ENCODE measurements around the gene SPDYA.

The SPDYA gene

DNA sequence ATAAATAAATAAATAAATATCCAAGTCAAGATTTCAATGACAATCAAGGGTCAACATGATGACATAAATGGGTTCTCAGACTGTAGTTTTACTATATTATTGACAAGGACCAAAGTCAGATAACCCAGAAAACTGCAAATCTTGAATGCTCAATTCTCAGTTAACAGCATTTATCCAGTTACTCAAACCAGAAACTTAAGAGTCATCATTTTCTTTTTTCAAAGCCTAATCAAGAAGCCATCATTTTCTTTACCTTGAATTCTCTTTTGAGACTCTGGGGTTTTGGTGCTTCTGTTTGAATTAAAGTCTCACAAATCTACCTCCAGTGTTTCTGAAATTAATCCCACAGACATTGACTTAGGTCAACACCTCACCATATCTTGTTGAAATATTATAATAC lies 45.3 kb downstream of the SPDYA start:
- TF ChIP-seq, protein P1, sequence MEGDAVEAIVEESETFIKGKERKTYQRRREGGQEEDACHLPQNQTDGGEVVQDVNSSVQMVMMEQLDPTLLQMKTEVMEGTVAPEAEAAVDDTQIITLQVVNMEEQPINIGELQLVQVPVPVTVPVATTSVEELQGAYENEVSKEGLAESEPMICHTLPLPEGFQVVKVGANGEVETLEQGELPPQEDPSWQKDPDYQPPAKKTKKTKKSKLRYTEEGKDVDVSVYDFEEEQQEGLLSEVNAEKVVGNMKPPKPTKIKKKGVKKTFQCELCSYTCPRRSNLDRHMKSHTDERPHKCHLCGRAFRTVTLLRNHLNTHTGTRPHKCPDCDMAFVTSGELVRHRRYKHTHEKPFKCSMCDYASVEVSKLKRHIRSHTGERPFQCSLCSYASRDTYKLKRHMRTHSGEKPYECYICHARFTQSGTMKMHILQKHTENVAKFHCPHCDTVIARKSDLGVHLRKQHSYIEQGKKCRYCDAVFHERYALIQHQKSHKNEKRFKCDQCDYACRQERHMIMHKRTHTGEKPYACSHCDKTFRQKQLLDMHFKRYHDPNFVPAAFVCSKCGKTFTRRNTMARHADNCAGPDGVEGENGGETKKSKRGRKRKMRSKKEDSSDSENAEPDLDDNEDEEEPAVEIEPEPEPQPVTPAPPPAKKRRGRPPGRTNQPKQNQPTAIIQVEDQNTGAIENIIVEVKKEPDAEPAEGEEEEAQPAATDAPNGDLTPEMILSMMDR (conservative IDR thresholded peaks at IDR 0.05), result no peak
- TF ChIP-seq ZFX (IDR thresholded peaks at IDR 0.05), result no peak
- H3K27ac ChIP-seq, result no peak overlapping the region

DNA sequence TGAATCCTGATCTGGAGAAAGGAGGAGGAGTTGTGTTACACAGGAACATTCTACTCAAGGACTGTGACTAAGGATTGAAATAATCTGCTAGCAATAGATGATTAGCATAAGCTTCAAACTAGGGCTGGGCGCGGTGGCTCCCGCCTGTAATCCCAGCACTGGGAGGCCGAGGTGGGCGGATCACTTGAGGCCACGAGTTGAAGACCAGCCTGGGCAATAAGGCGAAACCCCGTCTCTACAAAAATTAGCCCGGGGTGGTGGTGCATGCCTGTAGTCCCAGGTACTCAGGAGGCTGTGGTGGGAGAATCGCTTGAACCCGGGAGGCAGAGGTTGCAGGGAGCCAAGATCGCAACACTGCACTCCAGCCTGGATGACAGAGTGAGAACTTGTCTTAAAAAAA lies 58.0 kb downstream of the SPDYA start:
- TF ChIP-seq, protein P1 (conservative IDR thresholded peaks at IDR 0.05), result no peak
- no peak for TF ChIP-seq ZFX (IDR thresholded peaks at IDR 0.05)
- H3K27ac ChIP-seq, result no peak overlapping the region

DNA sequence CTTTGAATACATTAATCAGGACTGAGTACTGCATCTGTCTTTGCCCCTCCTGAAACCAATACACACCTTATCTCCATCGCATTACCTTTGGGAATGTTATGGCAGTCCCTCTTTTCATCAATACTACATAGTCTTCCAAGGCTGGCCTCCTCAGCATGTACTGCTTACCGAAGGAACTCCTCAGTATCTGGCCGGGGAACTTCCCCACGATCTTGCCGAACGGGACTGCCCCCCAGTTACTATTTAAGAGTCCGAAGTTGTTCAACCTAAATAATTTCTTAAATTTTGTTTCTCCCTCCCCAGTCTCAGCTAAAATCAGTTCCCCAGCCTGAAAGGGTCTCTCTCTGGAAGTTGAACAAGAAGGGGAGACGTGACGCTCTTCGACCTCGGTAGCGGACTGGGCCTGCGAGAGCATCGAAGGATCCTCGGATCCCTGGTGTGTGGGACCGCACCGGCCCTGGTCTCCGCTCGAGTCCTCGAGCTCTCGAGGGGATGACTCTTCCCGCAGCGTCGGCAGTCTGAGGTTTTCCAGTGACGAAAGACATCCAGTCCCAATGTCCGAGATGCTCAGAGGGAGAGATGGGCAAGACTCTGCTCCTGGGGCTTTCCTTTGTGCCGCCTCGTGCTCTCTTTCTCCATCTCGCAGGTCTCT lies 59.0 kb downstream of the SPDYA start:
- TF ChIP-seq, protein P1 (conservative IDR thresholded peaks at IDR 0.05), result no peak
- TF ChIP-seq ZFX (IDR thresholded peaks at IDR 0.05), result peak; percentile 55
- peak overlapping the region; percentile 78 for H3K27ac ChIP-seq

DNA sequence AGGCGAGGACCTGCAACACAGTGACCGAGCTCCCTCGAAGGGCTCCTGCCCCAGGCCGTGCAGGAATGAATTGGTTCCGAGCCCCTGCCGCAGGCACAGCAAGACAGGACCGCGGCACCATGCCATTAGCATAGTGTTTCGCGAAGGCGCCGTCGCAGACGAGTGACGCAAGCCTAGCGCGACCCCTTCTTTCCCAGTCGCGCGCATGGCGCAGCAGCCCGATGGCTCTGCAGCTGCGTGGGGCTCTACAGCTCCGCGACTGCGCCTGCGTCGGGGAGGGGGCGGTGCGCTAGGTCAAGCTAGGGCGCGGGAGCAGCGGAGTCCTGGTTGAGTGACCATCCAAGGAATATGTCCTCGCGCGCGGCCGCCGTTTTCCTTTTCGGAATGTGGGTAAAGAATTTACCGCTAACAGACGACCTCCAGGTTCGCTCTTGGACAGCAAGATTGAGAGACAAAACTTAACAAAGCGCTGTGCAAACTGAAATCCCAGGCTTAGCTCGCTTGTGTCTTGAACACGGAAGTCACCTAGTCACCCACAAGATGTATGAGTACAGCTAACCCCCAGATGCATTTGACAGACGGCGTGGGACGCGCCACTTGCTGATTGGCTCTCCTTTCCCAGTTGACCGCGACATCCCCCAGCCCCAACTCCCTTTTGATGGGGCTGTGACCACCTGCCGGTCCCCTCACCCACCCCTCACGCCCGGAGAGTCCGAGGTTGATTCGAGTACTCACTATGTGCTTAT lies 59.7 kb downstream of the SPDYA start, which contains the start of gene TRMT61B:
Gene TRMT61B (minus strand): TSS at position 164 of the 746 bp plus-strand sequence. CDS start 32 bp downstream, at position 132.
- peak; percentile 21; the same call in 1 of the 2 replicates for TF ChIP-seq ZFX (IDR thresholded peaks at IDR 0.05)
- TF ChIP-seq, protein P1 (conservative IDR thresholded peaks at IDR 0.05), result no peak
- peak within 1 kb of the TSS; percentile 78 for H3K27ac ChIP-seq

DNA sequence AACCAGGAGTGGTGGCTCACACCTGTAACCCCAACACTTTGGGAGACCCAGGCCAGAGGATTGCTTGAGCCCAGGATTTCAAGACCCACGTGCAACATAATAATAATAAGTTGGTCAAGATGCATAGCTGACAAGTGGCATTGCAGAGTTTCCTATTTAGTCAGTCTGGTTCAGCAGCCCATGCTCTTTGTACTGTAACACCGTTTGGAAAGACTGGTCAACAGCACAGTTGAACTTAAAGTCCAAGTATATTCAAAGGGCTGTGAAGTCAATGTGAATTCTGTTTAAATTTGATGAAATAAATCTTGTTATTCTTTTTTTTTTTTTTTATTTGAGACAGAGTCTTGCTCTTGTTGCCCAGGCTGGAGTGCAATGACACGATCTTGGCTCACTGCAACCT lies 61.0 kb downstream of the SPDYA start:
- no peak for TF ChIP-seq ZFX (IDR thresholded peaks at IDR 0.05)
- TF ChIP-seq, protein P1 (conservative IDR thresholded peaks at IDR 0.05), result no peak
- H3K27ac ChIP-seq, result no peak overlapping the region

DNA sequence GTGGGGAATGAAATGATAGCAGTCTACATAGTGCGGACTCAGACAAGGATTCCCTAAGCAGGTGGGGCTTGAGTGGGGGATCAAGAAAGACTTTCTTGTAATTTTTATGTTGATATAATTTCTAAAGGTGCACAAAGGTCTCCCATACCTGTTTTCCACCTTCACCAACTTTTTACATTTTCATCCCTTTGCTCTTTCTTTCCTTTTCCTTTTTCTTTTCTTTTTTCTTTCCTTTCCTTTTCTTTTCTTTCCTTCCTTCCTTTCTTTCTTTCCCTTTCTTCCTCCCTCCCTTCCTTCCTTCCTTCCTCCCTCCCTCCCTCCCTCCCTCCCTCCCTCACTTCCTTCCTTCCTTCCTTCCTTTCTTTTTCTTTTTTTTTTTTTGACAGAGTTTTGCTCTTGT lies 69.6 kb downstream of the SPDYA start:
- no peak overlapping the region for H3K27ac ChIP-seq
- TF ChIP-seq ZFX (IDR thresholded peaks at IDR 0.05), result no peak

DNA sequence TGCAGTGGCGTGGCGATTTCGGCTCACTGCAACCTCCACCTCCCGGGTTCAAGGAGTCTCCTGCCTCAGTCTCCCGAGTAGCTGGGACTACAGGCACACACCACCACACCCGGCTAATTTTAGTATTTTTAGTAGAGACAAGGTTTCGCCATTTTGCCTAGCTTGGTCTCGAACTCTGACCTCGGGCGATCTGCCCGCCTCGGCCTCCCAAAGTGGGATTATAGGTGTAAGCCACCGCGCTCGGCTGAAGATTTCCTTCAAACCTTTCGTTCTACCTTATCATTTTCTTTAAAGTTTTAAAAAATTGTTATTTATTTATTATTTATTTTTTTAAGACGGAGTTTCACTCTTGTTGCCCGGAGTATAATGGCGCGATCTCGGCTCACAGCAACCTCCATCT lies 82.9 kb downstream of the SPDYA start:
- TF ChIP-seq, protein P1 (conservative IDR thresholded peaks at IDR 0.05), result no peak
- no peak overlapping the region for H3K27ac ChIP-seq

Measured in C4-2B (cell line).